GM23248 (cell line): ENCODE measurements around the gene PHACTR3.

Experiments
- EZH2 ChIP-seq: fragments of 200-600 bp; sonication (generic); IDR thresholded peaks from 2 replicates; pipeline ENCODE4 v1.6.1; 2018; ENCODE audit warnings: antibody characterized with exemption, mild to moderate bottlenecking; ENCODE audit not compliant: insufficient read depth, poor library complexity, severe bottlenecking
- EZH2phosphoT487 ChIP-seq: fragments of 200-600 bp; sonication (generic); IDR thresholded peaks from 2 replicates; pipeline ENCODE4 v1.6.1; 2018; ENCODE audit warnings: antibody characterized with exemption, moderate library complexity, mild to moderate bottlenecking, low read depth; ENCODE audit not compliant: insufficient read depth

DNA sequence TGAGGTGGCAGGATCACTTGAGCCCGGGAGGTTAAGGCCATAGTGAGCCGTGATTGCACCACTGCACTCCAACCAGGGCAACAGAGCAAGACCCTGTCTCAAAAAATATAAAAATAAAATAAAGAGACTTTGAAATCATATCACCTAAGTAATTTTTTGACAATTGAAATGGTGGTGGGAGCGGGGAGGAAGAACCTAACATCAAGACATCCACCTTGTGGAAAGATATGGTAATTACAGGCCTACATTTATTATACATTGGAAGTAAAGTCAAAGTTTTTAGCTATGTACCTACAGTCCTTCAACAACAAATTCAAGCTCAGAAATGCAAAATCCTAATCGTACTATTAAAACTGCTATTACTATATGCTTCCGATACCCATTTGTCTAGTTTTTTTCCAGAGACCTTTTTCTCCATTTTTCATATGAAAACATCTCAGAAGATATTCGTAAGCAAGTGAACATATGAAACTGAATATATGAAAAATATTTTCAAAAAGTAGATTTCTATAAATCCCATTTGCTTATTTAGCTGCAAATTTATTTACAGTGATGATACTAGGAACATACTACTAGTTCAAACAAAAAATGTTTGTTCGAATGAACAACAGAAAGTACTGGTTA is 245.8 kb downstream of the PHACTR3 start:
- TF ChIP-seq EZH2: no peak
- TF ChIP-seq EZH2phosphoT487: no peak
